NAMALWA (cell line): ENCODE data around the gene ALPK3.
"Not testable (repeated sequence)": the region's sequence is repeated elsewhere in the genome, so short reads cannot be mapped to it uniquely, and the experiment has no call there.

ENCODE experiments used
- DNase-seq: peaks from one replicate; pipeline ENCODE4 v3.0.0-alpha.2; 2015; ENCODE audit warnings: low spot score

Gene ALPK3

GRCh38 chr15:84873997-84874396 is 56.8 kb downstream of the ALPK3 start:
- no peak for DNase-seq

- DNase-seq: no peak
Observed at GRCh38 chr15:84874981-84875699, 58.0 kb downstream of the ALPK3 start.

GRCh38 chr15:84876269-84876668 is 59.1 kb downstream of the ALPK3 start:
- DNase-seq: no peak

GRCh38 chr15:84877701-84878100 is 60.5 kb downstream of the ALPK3 start:
- DNase-seq: not testable (repeated sequence)

GRCh38 chr15:84878504-84878903 is 61.3 kb downstream of the ALPK3 start:
- DNase-seq: peak; percentile 58

- DNase-seq: no peak
Observed at GRCh38 chr15:84879088-84879780, 62.1 kb downstream of the ALPK3 start.

GRCh38 chr15:84880007-84880406 is 62.9 kb downstream of the ALPK3 start:
- DNase-seq: no peak

GRCh38 chr15:84880822-84881519 is 63.8 kb downstream of the ALPK3 start:
- no peak for DNase-seq

- no peak for DNase-seq
Observed at GRCh38 chr15:84881520-84881830, 64.3 kb downstream of the ALPK3 start.

GRCh38 chr15:84883466-84883865 is 66.3 kb downstream of the ALPK3 start:
- no peak for DNase-seq

GRCh38 chr15:84883916-84884781 is 67.0 kb downstream of the ALPK3 start, which contains the start of gene SLC28A1:
SLC28A1 (plus strand) TSS chr15:84884662; CDS start chr15:84887761, 3,099 bp downstream.
- no peak for DNase-seq

GRCh38 chr15:84885801-84886200 is 68.6 kb downstream of the ALPK3 start:
- DNase-seq: no peak

- no peak for DNase-seq
Observed at GRCh38 chr15:84886211-84886983, 69.2 kb downstream of the ALPK3 start.

- no peak for DNase-seq
Observed at GRCh38 chr15:84886984-84887299, 69.8 kb downstream of the ALPK3 start.

- no peak for DNase-seq
Observed at GRCh38 chr15:84887938-84888337, 70.8 kb downstream of the ALPK3 start.

GRCh38 chr15:84888639-84889038 is 71.5 kb downstream of the ALPK3 start:
- no peak for DNase-seq

- DNase-seq: no peak
Observed at GRCh38 chr15:84889313-84889990, 72.3 kb downstream of the ALPK3 start.

GRCh38 chr15:84889991-84890669 is 73.0 kb downstream of the ALPK3 start:
- DNase-seq: no peak

GRCh38 chr15:84890670-84891162 is 73.6 kb downstream of the ALPK3 start:
- DNase-seq: no peak

GRCh38 chr15:84891339-84891738 is 74.2 kb downstream of the ALPK3 start:
- no peak for DNase-seq
